Endothelial cell of umbilical vein (primary cell): ENCODE results near the gene BNC2.

ENCODE experiments used
- EZH2 ChIP-seq: IDR thresholded peaks from 2 replicates; pipeline ENCODE4 v1.6.1; 2012; ENCODE audit warnings: borderline replicate concordance, low read depth, mild to moderate bottlenecking, moderate library complexity, low read length, inconsistent platforms; ENCODE audit not compliant: severe bottlenecking
- FOS ChIP-seq: IDR thresholded peaks from 2 replicates; pipeline ENCODE4 v1.6.1; 2011; ENCODE audit warnings: mild to moderate bottlenecking, low read length, moderate library complexity, borderline replicate concordance; ENCODE audit not compliant: insufficient read depth
- GATA2 ChIP-seq: IDR thresholded peaks from 2 replicates; pipeline ENCODE4 v1.7.0; 2011; ENCODE audit warnings: low read depth, mild to moderate bottlenecking, moderate library complexity, mixed read lengths, low read length; ENCODE audit not compliant: insufficient read length, insufficient read depth
- JUN ChIP-seq: IDR thresholded peaks from 2 replicates; pipeline ENCODE4 v1.6.1; 2011; ENCODE audit warnings: borderline replicate concordance, low read depth; ENCODE audit not compliant: insufficient read length, insufficient read depth
- MYC ChIP-seq: IDR thresholded peaks from one replicate; pipeline ENCODE4 v1.6.1; 2011; ENCODE audit warnings: mild to moderate bottlenecking, low read depth, low read length
- POLR2A ChIP-seq: IDR thresholded peaks from 2 replicates; pipeline ENCODE4 v1.6.1; 2012; ENCODE audit warnings: low read depth, mild to moderate bottlenecking, control low read depth, low read length
- POLR2AphosphoS5 ChIP-seq: IDR thresholded peaks from 2 replicates; pipeline ENCODE4 v1.6.1; 2012; ENCODE audit warnings: low read depth, mild to moderate bottlenecking, control low read depth, low read length, moderate library complexity; ENCODE audit not compliant: insufficient read depth
- TF ChIP-seq, protein P1 (sequence below), 2 donors: IDR thresholded peaks; 1 replicate in 1 of 2; 2 replicates in 1 of 2; pipeline ENCODE4 v1.5.1; 2011; ENCODE audit warnings: low read length in 2 of 2, mild to moderate bottlenecking in 2 of 2, moderate library complexity in 2 of 2, control low read depth in 1 of 2, inconsistent platforms in 1 of 2, low read depth in 1 of 2; ENCODE audit not compliant: insufficient read depth in 1 of 2; ENCODE audit errors: extremely low read depth in 1 of 2
- TF ChIP-seq, protein P2 (sequence below): IDR thresholded peaks from 2 replicates; pipeline ENCODE4 v1.6.1; 2011; ENCODE audit not compliant: insufficient read depth, insufficient read length

DNA sequence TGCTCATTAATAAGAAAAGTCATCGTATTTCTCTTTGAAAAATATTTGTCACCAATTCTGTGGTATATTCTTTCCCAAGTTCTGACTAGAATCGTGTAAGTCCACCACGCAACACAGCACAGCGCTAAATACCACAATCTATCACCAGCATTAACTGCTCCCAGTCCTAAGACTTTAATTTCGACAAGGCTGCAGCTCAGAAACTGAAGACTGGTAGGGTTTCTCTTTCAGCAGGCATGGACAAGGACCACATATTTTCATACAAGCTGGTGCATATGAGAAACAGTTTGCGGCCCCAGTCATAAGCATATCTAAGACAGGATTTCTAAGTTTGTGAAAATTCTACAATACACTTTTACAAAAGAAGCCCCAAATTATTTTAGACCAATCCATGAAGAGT lies 24.1 kb downstream of the BNC2 start:
- TF ChIP-seq EZH2 = no peak
- TF ChIP-seq, protein P1, sequence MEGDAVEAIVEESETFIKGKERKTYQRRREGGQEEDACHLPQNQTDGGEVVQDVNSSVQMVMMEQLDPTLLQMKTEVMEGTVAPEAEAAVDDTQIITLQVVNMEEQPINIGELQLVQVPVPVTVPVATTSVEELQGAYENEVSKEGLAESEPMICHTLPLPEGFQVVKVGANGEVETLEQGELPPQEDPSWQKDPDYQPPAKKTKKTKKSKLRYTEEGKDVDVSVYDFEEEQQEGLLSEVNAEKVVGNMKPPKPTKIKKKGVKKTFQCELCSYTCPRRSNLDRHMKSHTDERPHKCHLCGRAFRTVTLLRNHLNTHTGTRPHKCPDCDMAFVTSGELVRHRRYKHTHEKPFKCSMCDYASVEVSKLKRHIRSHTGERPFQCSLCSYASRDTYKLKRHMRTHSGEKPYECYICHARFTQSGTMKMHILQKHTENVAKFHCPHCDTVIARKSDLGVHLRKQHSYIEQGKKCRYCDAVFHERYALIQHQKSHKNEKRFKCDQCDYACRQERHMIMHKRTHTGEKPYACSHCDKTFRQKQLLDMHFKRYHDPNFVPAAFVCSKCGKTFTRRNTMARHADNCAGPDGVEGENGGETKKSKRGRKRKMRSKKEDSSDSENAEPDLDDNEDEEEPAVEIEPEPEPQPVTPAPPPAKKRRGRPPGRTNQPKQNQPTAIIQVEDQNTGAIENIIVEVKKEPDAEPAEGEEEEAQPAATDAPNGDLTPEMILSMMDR (IDR thresholded peaks at IDR 0.05; ENCODE audit: extremely low read depth in 1 of 2, insufficient read depth in 1 of 2, low read depth in 1 of 2, low read length in 2 of 2) = no peak
- TF ChIP-seq POLR2A = no peak
- TF ChIP-seq POLR2AphosphoS5 = no peak
- no peak for TF ChIP-seq JUN
- TF ChIP-seq, protein P2, sequence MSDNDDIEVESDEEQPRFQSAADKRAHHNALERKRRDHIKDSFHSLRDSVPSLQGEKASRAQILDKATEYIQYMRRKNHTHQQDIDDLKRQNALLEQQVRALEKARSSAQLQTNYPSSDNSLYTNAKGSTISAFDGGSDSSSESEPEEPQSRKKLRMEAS = no peak
- TF ChIP-seq MYC = no peak
- no peak for TF ChIP-seq GATA2
- no peak for TF ChIP-seq FOS
